Measurements from ENCODE around the gene CD37.
"Not testable (repeated sequence)": the region's sequence is repeated elsewhere in the genome, so short reads cannot be mapped to it uniquely, and the experiment has no call there.

Gene CD37

GRCh38 chr19:49335071-49335783 is at the start of gene CD37:
TSS of gene CD37 (plus strand) at chr19:49335406. CDS start at chr19:49335541, 135 bp downstream.
- no peak for DNase-seq (ENCODE audit: low read depth)

- no peak for DNase-seq (ENCODE audit: low read depth)
Measured at GRCh38 chr19:49287141-49287770, 48.0 kb upstream of the CD37 start.

- DNase-seq (ENCODE audit: low read depth): not testable (repeated sequence)
Measured at GRCh38 chr19:49288205-49288604, 47.0 kb upstream of the CD37 start.

GRCh38 chr19:49289286-49289685 is 45.9 kb upstream of the CD37 start:
- not testable (repeated sequence) for DNase-seq (ENCODE audit: low read depth)

- no peak for DNase-seq (ENCODE audit: low read depth)
Measured at GRCh38 chr19:49290517-49290916, 44.7 kb upstream of the CD37 start.

- no peak for DNase-seq (ENCODE audit: low read depth)
Measured at GRCh38 chr19:49294401-49294800, 40.8 kb upstream of the CD37 start.

- DNase-seq (ENCODE audit: low read depth): no peak
Measured at GRCh38 chr19:49295208-49295880, 39.9 kb upstream of the CD37 start.

GRCh38 chr19:49297403-49297802 is 37.8 kb upstream of the CD37 start:
- DNase-seq (ENCODE audit: low read depth): no peak

GRCh38 chr19:49298653-49299052 is 36.6 kb upstream of the CD37 start:
- DNase-seq (ENCODE audit: low read depth): not testable (repeated sequence)

- DNase-seq (ENCODE audit: low read depth): peak; percentile 17
Measured at GRCh38 chr19:49301165-49301865, 33.9 kb upstream of the CD37 start.

GRCh38 chr19:49301866-49302252 is 33.3 kb upstream of the CD37 start:
- DNase-seq (ENCODE audit: low read depth): no peak

- DNase-seq (ENCODE audit: low read depth): not testable (repeated sequence)
Measured at GRCh38 chr19:49306734-49307133, 28.5 kb upstream of the CD37 start.

- DNase-seq (ENCODE audit: low read depth): no peak
Measured at GRCh38 chr19:49309087-49309486, 26.1 kb upstream of the CD37 start.

GRCh38 chr19:49315111-49315510 is 20.1 kb upstream of the CD37 start:
- DNase-seq (ENCODE audit: low read depth): no peak

GRCh38 chr19:49316284-49316683 is 18.9 kb upstream of the CD37 start:
- no peak for DNase-seq (ENCODE audit: low read depth)

GRCh38 chr19:49318296-49318695 is 16.9 kb upstream of the CD37 start:
- no peak for DNase-seq (ENCODE audit: low read depth)

GRCh38 chr19:49324801-49325576 is 10.2 kb upstream of the CD37 start, which contains the start of gene SLC6A16:
TSS of gene SLC6A16 (minus strand) at chr19:49325191. CDS start at chr19:49311347, 13,844 bp downstream.
- DNase-seq (ENCODE audit: low read depth): no peak

- DNase-seq (ENCODE audit: low read depth): not testable (repeated sequence)
Measured at GRCh38 chr19:49325756-49326155, 9.4 kb upstream of the CD37 start.

GRCh38 chr19:49326165-49326704 is 9.0 kb upstream of the CD37 start:
- DNase-seq (ENCODE audit: low read depth): no peak

- no peak for DNase-seq (ENCODE audit: low read depth)
Measured at GRCh38 chr19:49327878-49328544, 7.2 kb upstream of the CD37 start.

GRCh38 chr19:49328741-49329140 is 6.5 kb upstream of the CD37 start:
- DNase-seq (ENCODE audit: low read depth): no peak

All from GM04504 (cell line).